T47D (cell line): ENCODE results near the gene FRMD5.

Experiments used
- DNase-seq, 2 experiments: peaks; one replicate each; pipeline versions ENCODE4 v3.0.0 to v3.0.0-alpha.2; 2011 to 2012; ENCODE audit warnings: low read depth in 1 of 2, low spot score in 1 of 2
- JUND ChIP-seq: IDR thresholded peaks from 2 replicates; pipeline ENCODE4 v1.6.1; 2012; ENCODE audit warnings: low read depth
- in situ Hi-C: cut with HindIII; loops from 2 replicates; pipeline ENCODE4 v1.10.0; 2016; ENCODE audit warnings: low sequenced_read_pairs, low pct_unique_long_range_greater_than_20kb

The FRMD5 gene

DNA sequence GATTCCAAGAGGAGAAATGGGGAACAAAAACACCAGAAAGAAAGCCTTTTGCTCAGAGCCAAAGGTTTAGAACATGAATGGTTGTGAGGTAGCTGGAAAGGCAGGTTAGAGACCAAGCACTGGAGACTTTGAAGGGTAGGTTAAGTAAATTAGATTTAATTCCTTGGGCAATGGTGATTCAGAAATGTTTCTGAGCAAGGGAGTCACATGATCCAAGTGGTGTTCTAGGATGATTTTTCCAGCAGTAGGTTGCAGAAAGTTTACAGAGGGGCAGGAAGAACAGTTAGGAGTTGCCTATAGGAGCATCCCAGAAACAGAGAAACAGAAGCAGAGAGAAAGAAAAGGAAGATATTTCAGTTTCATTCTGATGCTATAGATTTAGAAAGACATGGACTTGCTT is 228.4 kb downstream of the FRMD5 start:
- no peak for DNase-seq
- in situ Hi-C loops, result no loop called here
- no peak for TF ChIP-seq JUND

DNA sequence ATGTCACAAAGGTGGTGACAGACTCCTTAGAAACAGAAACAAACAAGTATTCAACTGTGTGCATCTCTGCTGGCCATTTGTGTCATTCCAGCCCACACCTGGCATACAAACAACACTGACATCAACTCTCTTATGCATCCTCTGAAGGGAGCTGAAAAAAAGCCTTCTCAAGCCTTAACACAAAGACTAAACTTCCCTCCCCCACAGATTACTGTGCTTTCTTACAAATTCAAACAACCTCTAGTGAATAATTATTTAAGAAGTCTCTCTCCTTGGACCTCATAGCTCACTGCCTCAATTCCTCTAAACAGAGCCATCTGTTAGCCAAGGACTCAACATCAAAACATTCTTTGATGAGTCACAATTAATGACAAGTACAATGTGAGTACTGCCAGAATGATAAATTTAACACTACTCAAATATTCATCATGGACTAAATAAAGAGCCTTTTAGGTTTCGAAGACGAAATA is 236.2 kb downstream of the FRMD5 start:
- TF ChIP-seq JUND, result no peak
- in situ Hi-C loops, result no loop called here
- DNase-seq, result no peak

DNA sequence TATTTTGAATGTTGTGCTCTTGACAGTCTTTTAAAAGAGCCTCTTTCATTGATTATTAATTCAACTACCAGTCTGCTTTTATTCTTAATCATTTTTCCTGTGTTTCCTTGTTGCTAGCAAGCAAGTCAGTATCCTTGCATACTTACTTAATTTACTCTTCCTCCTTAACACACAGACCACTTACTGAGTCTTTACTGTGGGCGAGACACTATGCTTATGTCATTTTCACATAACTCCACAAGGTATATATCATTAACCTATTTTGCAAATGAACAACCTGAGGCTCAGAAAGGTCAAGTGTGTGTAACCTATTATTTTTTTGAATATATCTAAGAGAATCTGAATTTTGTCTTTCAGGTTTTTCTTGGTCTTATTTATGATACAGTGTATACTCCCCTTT is 237.3 kb downstream of the FRMD5 start:
- no peak for DNase-seq
- no peak for TF ChIP-seq JUND
- in situ Hi-C loops, result no loop called here

DNA sequence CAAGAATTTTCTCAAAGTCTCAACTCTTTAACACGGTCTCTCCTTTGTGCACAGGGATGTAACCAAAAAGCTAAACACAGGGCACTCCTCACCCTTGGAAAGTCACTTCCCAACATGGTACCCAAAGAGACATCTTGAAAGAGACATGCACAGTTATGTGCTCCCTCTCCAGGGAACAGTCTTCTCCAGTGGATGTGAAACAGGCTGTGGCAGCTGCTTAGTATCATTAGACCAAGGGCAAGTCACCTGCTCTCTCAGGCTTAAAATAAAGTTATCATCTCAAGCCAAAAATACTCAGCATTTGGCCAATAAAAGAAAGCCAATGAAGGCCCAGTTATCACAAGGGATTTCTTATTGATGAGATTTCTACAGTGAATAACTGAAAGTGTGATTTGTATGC is 239.9 kb downstream of the FRMD5 start:
- TF ChIP-seq JUND, result no peak
- in situ Hi-C loops, result no loop called here
- DNase-seq, result no peak

DNA sequence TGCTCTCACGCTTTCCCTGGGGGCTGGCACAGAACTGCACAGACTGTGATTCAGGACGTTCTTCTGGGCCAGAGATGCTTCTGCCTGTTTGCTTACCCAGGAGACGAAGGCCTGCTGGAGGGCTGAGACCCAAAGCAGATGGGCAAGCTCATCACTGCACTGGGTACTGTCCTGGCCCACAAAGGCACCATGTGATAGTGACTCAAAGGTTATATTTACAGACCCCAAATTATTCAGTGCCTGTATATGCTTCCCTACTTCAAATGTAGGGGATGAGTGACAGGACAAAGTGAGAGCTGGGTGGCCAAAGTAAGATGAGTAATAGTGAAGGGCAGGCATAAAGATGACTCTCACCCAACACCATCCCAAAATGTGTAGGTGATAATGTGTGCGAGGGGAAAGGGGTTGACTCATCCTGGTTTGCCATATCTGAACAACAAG is 240.9 kb downstream of the FRMD5 start:
- no peak for DNase-seq
- TF ChIP-seq JUND, result no peak
- in situ Hi-C loops, result no loop called here

DNA sequence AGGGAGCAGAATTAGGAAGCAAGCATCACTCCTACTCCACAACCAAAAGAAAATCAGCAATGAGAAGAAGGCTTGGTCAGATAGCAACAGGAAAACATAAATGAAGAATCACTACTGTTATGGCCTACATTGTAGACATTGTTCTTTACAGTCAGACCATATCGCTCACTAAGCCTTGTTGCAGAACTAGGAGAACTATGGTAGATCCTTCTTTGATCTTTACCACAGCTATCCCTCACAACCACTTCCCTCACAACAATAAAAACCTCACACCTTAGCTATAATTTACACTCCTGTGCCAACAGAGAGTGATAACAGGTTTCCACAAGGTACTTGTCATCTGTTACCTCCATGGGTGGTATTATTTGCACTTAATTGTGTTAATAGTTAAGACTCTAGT is 241.7 kb downstream of the FRMD5 start:
- no peak for TF ChIP-seq JUND
- DNase-seq, result no peak
- in situ Hi-C loops, result no loop called here

DNA sequence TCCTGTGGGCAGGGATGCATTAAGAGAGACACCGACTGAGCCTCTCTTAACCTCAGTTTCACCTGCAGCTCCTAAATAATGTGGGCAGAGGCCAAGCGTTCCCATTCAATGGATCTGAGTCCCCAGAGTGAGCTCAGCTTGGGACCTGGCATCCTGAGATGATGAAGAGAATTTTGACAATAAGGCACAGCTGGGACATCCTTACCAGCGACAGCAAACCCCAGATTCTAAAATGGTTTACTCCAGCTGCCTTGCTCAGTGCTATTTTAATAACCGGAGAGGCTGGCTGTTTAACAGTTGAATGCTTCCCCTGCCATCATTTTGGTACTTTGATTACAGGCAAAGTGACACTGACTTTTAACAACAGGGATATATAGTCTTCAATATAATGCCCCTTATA is 244.5 kb downstream of the FRMD5 start:
- in situ Hi-C loops, result no loop called here
- no peak for TF ChIP-seq JUND
- no peak for DNase-seq

DNA sequence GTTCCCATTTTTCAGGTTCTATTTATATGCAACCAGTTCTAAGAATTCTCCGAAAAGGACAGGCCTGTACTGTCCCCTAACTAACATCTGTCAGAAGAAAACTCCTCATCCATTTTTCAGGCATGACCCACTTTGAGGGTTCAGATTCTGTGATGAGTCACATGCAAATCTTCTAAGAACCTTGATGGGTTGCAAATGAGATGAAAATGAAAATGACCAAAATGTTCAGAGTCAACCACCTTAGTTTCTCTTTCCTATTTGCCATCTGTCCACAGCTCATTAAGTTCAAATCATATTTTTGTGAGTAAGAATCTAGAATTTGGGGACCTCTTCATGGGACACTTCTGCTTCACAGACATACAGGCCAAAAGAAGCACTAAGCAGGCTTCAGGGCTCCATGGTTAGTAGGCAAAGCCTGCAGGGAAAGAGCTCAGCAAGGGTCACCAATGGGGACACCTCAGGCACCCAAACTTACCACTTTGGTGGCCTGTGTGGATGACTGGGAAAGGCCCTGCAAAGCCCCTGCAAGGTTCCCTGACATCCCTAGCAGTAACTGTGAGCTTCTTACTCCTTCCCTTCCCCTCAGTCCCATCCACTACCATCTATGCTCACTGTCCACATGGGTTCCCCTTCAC is 246.3 kb downstream of the FRMD5 start:
- in situ Hi-C loops, result no loop called here
- DNase-seq, result no peak
- TF ChIP-seq JUND, result no peak

DNA sequence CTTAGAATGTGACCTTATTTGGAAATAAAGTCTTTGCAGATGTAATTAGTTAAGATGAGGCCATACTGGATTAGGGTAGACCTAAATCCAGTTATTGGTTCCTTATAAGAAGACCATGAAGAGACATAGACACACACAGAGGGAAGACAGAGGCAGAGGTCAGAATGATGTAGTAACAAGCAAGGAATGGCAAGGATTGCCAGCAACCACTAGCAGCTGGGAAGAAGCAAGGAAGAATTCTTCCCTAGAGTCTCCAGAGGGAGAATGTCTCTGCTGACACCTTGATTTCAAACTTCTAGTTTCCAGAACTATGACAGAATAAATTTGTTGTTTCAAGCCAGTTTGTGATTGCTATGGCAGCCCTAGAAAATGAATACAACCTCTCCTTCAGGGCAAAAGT is 251.6 kb downstream of the FRMD5 start:
- in situ Hi-C loops, result no loop called here
- no peak for DNase-seq
- TF ChIP-seq JUND, result no peak

DNA sequence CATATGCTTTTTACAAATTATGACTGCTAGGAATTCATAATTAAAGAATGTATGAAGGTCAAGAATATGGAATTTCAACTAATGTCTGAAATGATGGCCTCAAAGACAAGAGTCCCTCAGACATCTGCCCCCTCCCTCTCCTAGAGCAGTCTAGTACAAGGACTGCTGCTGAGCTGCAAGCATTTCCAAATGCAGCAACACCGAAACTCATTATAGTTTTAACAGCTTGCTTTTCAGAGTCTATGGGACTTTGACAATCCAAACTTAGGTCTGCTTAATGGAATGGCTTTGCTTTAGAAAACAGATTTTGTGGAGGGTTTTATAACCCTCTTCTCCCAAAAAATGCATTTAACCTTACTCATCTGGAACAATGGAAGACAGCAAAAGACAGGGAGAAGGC is 252.9 kb downstream of the FRMD5 start:
- no peak for TF ChIP-seq JUND
- no peak for DNase-seq
- in situ Hi-C loops, result no loop called here

DNA sequence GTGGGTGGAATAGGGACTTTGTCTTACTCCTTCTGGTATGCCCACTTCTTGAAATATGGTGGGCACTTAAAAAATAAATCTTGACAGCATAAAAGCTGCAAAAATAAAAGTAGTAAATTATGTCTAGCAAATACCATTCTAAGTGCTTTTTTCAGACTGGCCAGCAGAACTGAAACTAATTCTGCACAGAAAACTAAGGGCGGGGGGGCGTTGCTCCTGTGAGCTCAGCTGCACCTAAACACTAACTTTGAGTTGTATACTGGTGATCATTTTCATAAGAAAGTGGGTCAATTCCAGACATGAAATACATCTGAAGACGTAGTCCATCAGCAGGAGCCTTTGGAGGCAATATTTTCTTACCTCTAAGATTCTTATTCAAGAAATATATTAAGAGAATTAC is 253.5 kb downstream of the FRMD5 start:
- TF ChIP-seq JUND, result no peak
- in situ Hi-C loops, result no loop called here
- DNase-seq, result no peak

DNA sequence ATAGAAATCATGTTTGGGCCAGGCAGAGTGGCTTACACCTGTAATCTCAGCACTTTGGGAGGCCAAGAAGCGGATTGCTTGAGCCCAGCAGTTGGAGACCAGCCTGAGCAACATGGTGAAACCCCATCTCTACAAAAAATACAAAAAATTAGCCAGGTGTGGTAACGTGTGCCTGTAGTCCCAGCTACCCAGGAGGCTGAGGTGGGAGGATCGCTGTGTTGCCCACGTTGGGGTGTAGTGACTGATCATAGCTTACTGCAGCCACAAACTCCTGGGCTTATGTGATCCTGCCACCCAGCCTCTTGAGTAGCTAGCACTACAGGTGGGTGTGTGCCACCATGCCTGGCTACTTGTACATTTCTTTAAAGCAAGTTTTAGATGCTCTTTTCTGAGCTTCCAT is 254.0 kb downstream of the FRMD5 start:
- DNase-seq, result no peak
- in situ Hi-C loops, result no loop called here
- TF ChIP-seq JUND, result no peak

DNA sequence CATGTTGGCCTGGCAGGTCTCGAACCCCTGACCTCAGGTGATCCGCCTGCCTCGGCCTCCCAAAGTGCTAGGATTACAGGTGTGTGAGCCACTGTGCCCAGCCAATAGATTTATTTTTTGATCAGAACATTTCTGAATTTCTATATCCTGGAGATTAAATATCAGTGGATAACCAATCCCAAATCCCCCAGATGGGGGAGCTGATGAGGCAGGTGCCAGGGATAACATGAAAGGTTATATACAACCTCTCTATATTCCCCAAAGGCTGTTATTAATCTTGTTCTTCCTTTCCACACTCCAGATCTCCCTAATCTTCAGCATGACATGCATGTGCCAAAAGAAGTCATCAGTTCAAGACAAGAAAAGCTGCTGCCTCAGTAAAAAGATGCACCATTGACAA is 256.0 kb downstream of the FRMD5 start:
- DNase-seq, result peak in 1 of 2 experiments; percentile 36
- in situ Hi-C loops, result no loop called here
- TF ChIP-seq JUND, result no peak

DNA sequence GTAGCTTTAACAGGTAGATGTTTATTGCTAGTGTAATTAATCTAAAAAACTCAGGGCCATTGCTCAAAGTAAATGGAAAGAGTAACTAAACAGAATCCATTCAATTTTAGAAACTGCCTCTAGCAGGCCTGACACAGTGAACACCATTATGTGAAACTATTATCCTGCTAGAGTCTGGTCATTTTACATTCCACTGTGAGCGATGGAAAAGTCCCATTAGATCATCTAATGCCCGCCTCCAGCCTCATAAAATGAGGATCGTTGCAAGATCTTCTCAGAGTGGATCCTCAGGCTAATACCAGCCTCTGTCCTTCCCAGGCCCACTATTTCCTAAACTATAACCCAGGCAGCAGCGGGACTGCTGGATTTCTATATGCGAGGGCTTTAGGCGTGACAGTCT is 260.6 kb downstream of the FRMD5 start:
- no peak for DNase-seq
- in situ Hi-C loops, result no loop called here
- TF ChIP-seq JUND, result no peak
